ENCODE data around the gene TNRC6C. TPM values are rescaled to one million over a fixed set of nuclear protein-coding genes. Genes with fewer than 3 reads are reported as not detected.

Gene TNRC6C
- total and polyA plus RNA-seq, 7 donors: 1.2 to 22.4 (median 11.4) TPM

GRCh38 chr17:78129351-78130089 lies 171.0 kb downstream of the TNRC6C start:
- Histone ChIP-seq H3K4me3 (peak overlapping the region; percentile 78), H3K4me1 (peaks cover 9% of the 10 kb centered on the region), H3K36me3 (ENCODE audit: insufficient read depth in 1 of 2, low read depth in 1 of 2) (no peaks in the 10 kb centered on the region), H3K27ac (no peak overlapping the region), H3K27me3 (ENCODE audit: insufficient read depth in 3 of 3, low read length in 2 of 3) (peaks cover 0 to 57% (median 16%) of the 10 kb centered on the region in 3 donors), H3K9me3 (no peaks in the 10 kb centered on the region)
- intact Hi-C loops (cut with DNase I): no loop called here
- no peak for TF ChIP-seq CTCF (IDR thresholded peaks at IDR 0.05)
- ATAC-seq (no peak), DNase-seq (no peak)
- 87 to 93% (median 92%) methylated on average over 4 of the region's 4 CpGs for WGBS, 3 donors

- H3K27me3 ChIP-seq (ENCODE audit: insufficient read depth in 3 of 3, low read length in 2 of 3): peaks cover 0 to 57% (median 16%) of the 10 kb centered on the region in 3 donors
- H3K4me3 ChIP-seq: no peak overlapping the region
- H3K27ac ChIP-seq: no peak overlapping the region
- peaks cover 9% of the 10 kb centered on the region for H3K4me1 ChIP-seq
- no peak for TF ChIP-seq CTCF (IDR thresholded peaks at IDR 0.05)
- intact Hi-C loops (cut with DNase I): no loop called here
- no peak for ATAC-seq
- no peak for DNase-seq
- no peaks in the 10 kb centered on the region for H3K9me3 ChIP-seq
- no peaks in the 10 kb centered on the region for H3K36me3 ChIP-seq (ENCODE audit: insufficient read depth in 1 of 2, low read depth in 1 of 2)
- WGBS, 3 donors: 55 to 74% (median 68%) methylated on average over 5 of the region's 5 CpGs
Measured at GRCh38 chr17:78130090-78130436, 171.6 kb downstream of the TNRC6C start.

- Histone ChIP-seq H3K36me3 (ENCODE audit: insufficient read depth in 1 of 2, low read depth in 1 of 2) (no peaks in the 10 kb centered on the region), H3K4me1 (peaks cover 9% of the 10 kb centered on the region), H3K27me3 (ENCODE audit: insufficient read depth in 3 of 3, low read length in 2 of 3) (peaks cover 0 to 57% (median 16%) of the 10 kb centered on the region in 3 donors), H3K4me3 (peak within 1 kb of the TSS; percentile 49), H3K9me3 (no peaks in the 10 kb centered on the region), H3K27ac (no peak within 1 kb of the TSS)
- intact Hi-C loops (cut with DNase I): no loop called here
- 75 to 83% (median 82%) methylated on average over 8 to 10 of the region's 10 CpGs for WGBS, 3 donors
- ATAC-seq: no peak
- peak in 1 of 2 donors; percentile 57 for DNase-seq
- TF ChIP-seq CTCF (IDR thresholded peaks at IDR 0.05): no peak
Measured at GRCh38 chr17:78130437-78131101, 172.1 kb downstream of the TNRC6C start, which contains the start of gene TMC8. Gene TMC8 (plus strand): TSS chr17:78130771. CDS start chr17:78131589, 818 bp downstream.

GRCh38 chr17:78131172-78132083 lies 172.9 kb downstream of the TNRC6C start:
- Histone ChIP-seq H3K36me3 (ENCODE audit: insufficient read depth in 1 of 2, low read depth in 1 of 2) (no peaks in the 10 kb centered on the region), H3K9me3 (no peaks in the 10 kb centered on the region), H3K27ac (no peak overlapping the region), H3K4me3 (peak overlapping the region; percentile 49), H3K4me1 (peaks cover 9% of the 10 kb centered on the region), H3K27me3 (ENCODE audit: insufficient read depth in 3 of 3, low read length in 2 of 3) (peaks cover 0 to 57% (median 16%) of the 10 kb centered on the region in 3 donors)
- DNase-seq: peak in 1 of 2 donors; percentile 54
- ATAC-seq: peak in 1 of 4 donors; percentile 9
- no peak for TF ChIP-seq CTCF (IDR thresholded peaks at IDR 0.05)
- WGBS, 3 donors: 21 to 40% (median 33%) methylated on average over 42 to 74 of the region's 74 CpGs
- intact Hi-C loops (cut with DNase I): no loop called here

Measured in psoas muscle (tissue), 8 donors.